ENCODE data around the gene CLIC5. TPM values are rescaled to one million over a fixed set of nuclear protein-coding genes. Genes with fewer than 3 reads are reported as not detected.

The CLIC5 gene
- total RNA-seq, 4 donors from 2014 or later, result 0.56 to 1.3 (median 1.2) TPM

DNA sequence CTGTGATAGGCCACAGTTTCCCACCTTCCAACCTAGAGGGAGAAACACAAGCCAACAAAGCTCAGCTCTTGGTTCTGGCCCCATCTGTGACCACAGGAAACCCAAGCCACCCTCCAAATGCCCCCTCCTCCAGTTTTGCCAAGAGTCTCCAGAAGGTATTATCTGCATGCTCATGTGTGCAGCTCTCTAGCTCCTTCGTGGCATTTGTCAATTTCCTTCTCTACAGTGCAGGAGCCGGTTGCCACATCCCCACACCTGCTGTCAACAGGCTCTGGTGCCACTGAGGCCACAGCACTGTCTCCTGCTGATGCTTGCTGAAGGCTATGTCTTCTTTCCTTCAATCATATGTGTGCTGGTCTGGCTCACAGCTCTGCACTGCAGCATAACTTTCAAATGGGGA lies 177.2 kb downstream of the CLIC5 start:
- no peak for TF ChIP-seq CTCF (IDR thresholded peaks at IDR 0.05)
- TF ChIP-seq POLR2A (IDR thresholded peaks at IDR 0.05), result no peak
- H3K4me3 ChIP-seq, result no peak overlapping the region
- no peak for DNase-seq
- no peaks in the 10 kb centered on the region for H3K4me1 ChIP-seq
- H3K27me3 ChIP-seq, result no peaks in the 10 kb centered on the region
- intact Hi-C loops (cut with DNase I), result no loop called here
- WGBS, 2 donors, result 63% methylated on average over 2 of the region's 2 CpGs; no CpG with 5 or more reads in 1 of the 2 donors
- H3K9me3 ChIP-seq, result no peaks in the 10 kb centered on the region
- no peaks in the 10 kb centered on the region for H3K36me3 ChIP-seq
- no peak overlapping the region for H3K27ac ChIP-seq

DNA sequence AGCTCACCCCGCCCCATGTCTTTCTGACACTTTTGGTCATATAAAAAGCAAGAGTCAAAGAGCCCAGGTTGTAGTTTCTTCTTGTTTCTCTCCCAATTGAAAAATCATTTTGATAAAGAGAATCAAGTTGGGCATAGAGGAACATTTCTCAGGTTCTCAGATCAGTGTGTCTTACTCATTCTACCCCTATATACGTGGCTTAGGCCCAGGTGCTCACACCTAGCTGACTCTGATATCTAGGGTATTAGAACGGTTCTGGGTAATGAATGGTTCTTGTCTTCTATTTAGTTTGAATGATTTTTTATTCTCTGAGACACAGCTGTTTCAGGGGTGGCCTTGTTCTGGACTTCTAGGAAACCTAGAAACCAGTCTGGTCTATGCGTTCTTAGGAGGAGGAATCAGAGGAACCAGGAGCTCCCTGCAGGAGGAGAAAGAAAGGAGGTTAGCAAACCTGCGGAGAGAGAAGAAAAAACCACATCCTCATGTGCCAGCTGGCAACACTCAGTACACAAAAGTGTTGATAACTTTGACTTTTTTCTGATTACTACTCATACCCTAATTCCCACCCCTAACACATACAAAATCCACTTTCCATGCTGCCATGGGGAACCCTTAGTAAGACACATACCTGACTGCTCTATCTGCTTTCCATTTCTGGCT lies 178.0 kb downstream of the CLIC5 start:
- intact Hi-C loops (cut with DNase I), result no loop called here
- no peak for DNase-seq
- WGBS, 2 donors, result 69 to 77% methylated on average over 5 of the region's 5 CpGs
- Histone ChIP-seq H3K4me1 (no peaks in the 10 kb centered on the region), H3K27me3 (no peaks in the 10 kb centered on the region), H3K36me3 (no peaks in the 10 kb centered on the region), H3K4me3 (no peak overlapping the region), H3K9me3 (no peaks in the 10 kb centered on the region), H3K27ac (no peak overlapping the region)
- TF ChIP-seq POLR2A (IDR thresholded peaks at IDR 0.05), result no peak
- TF ChIP-seq CTCF (IDR thresholded peaks at IDR 0.05), result no peak

DNA sequence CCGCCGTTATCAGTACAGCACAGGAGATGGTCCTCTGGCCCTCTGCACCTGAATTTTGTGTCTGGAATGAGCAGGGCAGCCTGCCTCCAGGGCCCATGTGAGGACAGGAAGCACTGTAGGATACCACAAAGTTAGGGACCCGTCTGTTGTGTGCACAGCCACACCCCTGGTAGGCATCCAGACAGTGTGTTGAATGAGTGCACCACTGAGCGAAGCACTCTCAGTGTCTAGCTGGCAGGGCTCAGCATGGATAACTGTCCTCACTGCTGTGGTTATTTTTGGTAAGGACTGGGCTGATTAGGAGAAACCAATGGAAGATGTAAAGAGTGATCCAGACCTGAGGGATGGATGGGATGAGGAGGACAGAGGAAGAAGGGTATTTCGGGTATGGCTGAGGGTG lies 178.7 kb downstream of the CLIC5 start:
- H3K27me3 ChIP-seq, result no peaks in the 10 kb centered on the region
- no peak for TF ChIP-seq POLR2A (IDR thresholded peaks at IDR 0.05)
- no peak for TF ChIP-seq CTCF (IDR thresholded peaks at IDR 0.05)
- intact Hi-C loops (cut with DNase I), result no loop called here
- no peaks in the 10 kb centered on the region for H3K9me3 ChIP-seq
- H3K36me3 ChIP-seq, result no peaks in the 10 kb centered on the region
- WGBS, 2 donors, result 77 to 94% methylated on average over 2 to 5 of the region's 5 CpGs
- no peaks in the 10 kb centered on the region for H3K4me1 ChIP-seq
- H3K27ac ChIP-seq, result no peak overlapping the region
- DNase-seq, result no peak
- H3K4me3 ChIP-seq, result no peak overlapping the region

DNA sequence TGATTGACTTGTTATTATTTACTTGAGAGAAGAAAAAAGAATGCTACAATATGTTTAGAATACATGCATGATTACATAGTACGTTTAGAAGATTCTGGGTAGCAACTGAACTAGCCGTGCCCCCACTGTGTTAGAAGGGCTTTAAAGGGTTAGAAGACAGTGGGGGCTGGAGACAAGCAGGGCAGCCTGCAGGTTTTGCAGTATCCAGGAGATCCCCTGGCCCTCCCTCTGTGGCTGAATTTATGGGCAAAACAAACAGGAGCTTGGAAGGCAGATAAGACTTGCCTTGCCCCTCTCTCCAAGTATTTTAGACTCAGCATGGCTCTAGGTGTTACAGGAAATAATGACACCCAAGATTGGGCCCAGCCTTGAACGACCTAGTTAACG lies 179.2 kb downstream of the CLIC5 start:
- DNase-seq, result no peak
- 68 to 76% methylated on average over 2 to 4 of the region's 4 CpGs for WGBS, 2 donors
- TF ChIP-seq CTCF (IDR thresholded peaks at IDR 0.05), result no peak
- no peak for TF ChIP-seq POLR2A (IDR thresholded peaks at IDR 0.05)
- Histone ChIP-seq H3K4me3 (no peak overlapping the region), H3K4me1 (no peaks in the 10 kb centered on the region), H3K36me3 (no peaks in the 10 kb centered on the region), H3K27me3 (no peaks in the 10 kb centered on the region), H3K9me3 (no peaks in the 10 kb centered on the region), H3K27ac (no peak overlapping the region)
- intact Hi-C loops (cut with DNase I), result no loop called here

DNA sequence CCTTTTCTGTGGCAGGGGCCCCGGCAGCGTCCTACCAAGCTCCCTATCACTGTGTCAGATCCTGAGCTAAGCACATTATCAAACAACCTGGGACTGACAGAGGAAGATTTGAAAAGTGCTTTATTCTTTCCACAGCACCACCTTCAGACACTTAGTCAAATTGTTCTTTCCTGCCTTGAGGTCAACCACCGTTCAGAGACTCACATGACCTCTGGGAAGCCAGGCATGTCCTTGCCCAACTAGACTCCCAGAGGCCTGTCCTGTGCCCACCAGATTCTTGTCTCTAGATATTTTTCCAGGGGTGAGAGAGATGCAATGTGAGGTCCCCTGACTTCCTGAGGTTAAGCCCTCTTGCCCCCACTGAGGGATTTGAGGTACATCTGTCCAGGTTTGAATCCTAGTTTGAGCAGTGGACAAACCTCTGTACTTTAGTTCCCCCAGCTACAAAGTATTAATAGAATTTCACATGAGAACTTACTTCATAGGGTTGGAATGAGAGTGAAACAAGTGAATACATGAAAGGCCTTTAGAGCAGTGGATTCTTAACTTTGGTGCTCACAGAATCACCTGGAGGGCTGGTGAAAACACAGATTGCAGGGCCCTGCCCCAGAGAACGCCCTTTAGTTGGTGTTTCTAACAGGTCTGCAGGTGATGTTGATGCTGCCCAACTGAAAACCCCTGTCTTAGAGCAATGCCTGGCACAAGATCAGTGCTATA lies 179.8 kb downstream of the CLIC5 start:
- Histone ChIP-seq H3K4me1 (peaks cover 0 to 4% (median 0%) of the 10 kb centered on the region in 3 donors), H3K9me3 (no peaks in the 10 kb centered on the region), H3K27me3 (no peaks in the 10 kb centered on the region), H3K4me3 (no peak overlapping the region), H3K36me3 (no peaks in the 10 kb centered on the region), H3K27ac (no peak overlapping the region)
- intact Hi-C loops (cut with DNase I), result no loop called here
- no peak for TF ChIP-seq CTCF (IDR thresholded peaks at IDR 0.05)
- no peak for TF ChIP-seq POLR2A (IDR thresholded peaks at IDR 0.05)
- DNase-seq, result no peak
- 70 to 90% methylated on average over 3 to 4 of the region's 4 CpGs for WGBS, 2 donors

All from esophagus squamous epithelium (tissue), 5 donors.